GM12878 (cell line): ENCODE data around the gene MAGI2. TPM values are rescaled to one million over a fixed set of nuclear protein-coding genes. Genes with fewer than 3 reads are reported as not detected.

Source experiments
- ATAC-seq: fragments of 200-7000 bp; cut with Tn5 transposase; 3 replicates; pipeline ENCODE4 v1.9.1; 2020; ENCODE audit warnings: mild to moderate bottlenecking, moderate library complexity
- BruUV-seq: library from RNA; stranded (reverse); fragments of 400-500 nt; replicated peaks from 2 replicates; lab custom pipeline; 2021; lab: Mats Ljungman, UMichigan
- CTCF ChIA-PET: fragments of 300-600 bp; sonication (Branson Sonifier 250); formaldehyde crosslinking; extraction: SDS; loops from one replicate; lab custom pipeline; 2021; ENCODE audit warnings: inconsistent platforms; lab: Yijun Ruan, JAX
- POLR2A ChIA-PET: fragments of 350-600 bp; formaldehyde crosslinking; extraction: SDS; loops from one replicate; lab custom pipeline; 2021; ENCODE audit warnings: inconsistent platforms; lab: Charles Lee
- RAD21 ChIA-PET: fragments of 300-600 bp; sonication (Branson Sonifier 250); formaldehyde crosslinking; loops from one replicate; lab custom pipeline; 2023; ENCODE audit warnings: antibody characterized with exemption; ENCODE audit not compliant: unreplicated experiment; lab: Charles Lee
- SMC1A ChIA-PET: fragments of 300-600 bp; sonication (Branson Sonifier 250); formaldehyde crosslinking; loops from one replicate; lab custom pipeline; 2023; ENCODE audit not compliant: unreplicated experiment, uncharacterized antibody; lab: Charles Lee
- DNase-seq: peaks from one replicate; pipeline ENCODE4 v3.0.0-alpha.2; 2011; ENCODE audit warnings: low read depth, low spot score
- FAIRE-seq: peaks from 3 replicates; lab custom pipeline; 2011; peaks lifted over from hg19 to GRCh38; lab: Jason Lieb, UNC
- H2AFZ ChIP-seq: 2 replicates; pipeline ENCODE4 v1.6.0; 2011; ENCODE audit warnings: low read depth, low read length, control low read depth; ENCODE audit not compliant: control insufficient read depth
- H3K27ac ChIP-seq: 2 replicates; pipeline ENCODE4 v1.5.1; 2011; ENCODE audit warnings: control low read depth; ENCODE audit not compliant: control insufficient read depth, insufficient read depth
- H3K27me3 ChIP-seq, 2 experiments: replicated peaks in 1 of 2; 2 replicates each; pipeline versions ENCODE4 v1.6.0 to v1.6.1; 2011; ENCODE audit warnings: low read length in 1 of 2; ENCODE audit not compliant: control insufficient read depth in 2 of 2, insufficient read depth in 2 of 2
- H3K36me3 ChIP-seq, 2 experiments: 2 replicates each; pipeline ENCODE4 v1.5.1; 2011; ENCODE audit warnings: low read length in 1 of 2; ENCODE audit not compliant: control insufficient read depth in 2 of 2, insufficient read depth in 2 of 2
- H3K4me1 ChIP-seq: 2 replicates; pipeline ENCODE4 v1.6.1; 2011; ENCODE audit warnings: mild to moderate bottlenecking, low read length, moderate library complexity, mixed read lengths; ENCODE audit not compliant: control insufficient read depth, insufficient read depth
- H3K4me2 ChIP-seq: 2 replicates; pipeline ENCODE4 v1.6.0; 2011; ENCODE audit warnings: control low read depth; ENCODE audit not compliant: control insufficient read depth, insufficient read depth
- H3K4me3 ChIP-seq: fragments of 200-600 bp; sonication (generic); 2 replicates; pipeline ENCODE4 v1.5.1; 2016
- H3K79me2 ChIP-seq: 2 replicates; pipeline ENCODE4 v1.6.0; 2011; ENCODE audit warnings: low read length; ENCODE audit not compliant: control insufficient read depth, insufficient read depth
- H3K9ac ChIP-seq: 2 replicates; pipeline ENCODE4 v1.8.0; 2011; ENCODE audit warnings: low read length, control low read depth, mixed read lengths; ENCODE audit not compliant: control insufficient read depth, insufficient read depth
- H3K9me3 ChIP-seq: replicated peaks from 3 replicates; pipeline ENCODE4 v1.5.1; 2011; ENCODE audit warnings: mild to moderate bottlenecking, low read length; ENCODE audit not compliant: control insufficient read depth, insufficient read depth
- H4K20me1 ChIP-seq: 2 replicates; pipeline ENCODE4 v1.6.0; 2011; ENCODE audit not compliant: control insufficient read depth, insufficient read depth
- ATF7 ChIP-seq: fragments of 450-650 bp; IDR thresholded peaks from 2 replicates; pipeline ENCODE4 v1.6.1; 2016; ENCODE audit warnings: low read depth, mild to moderate bottlenecking
- DPF2 ChIP-seq: fragments of 450-650 bp; IDR thresholded peaks from 2 replicates; pipeline ENCODE4 v1.6.1; 2017; ENCODE audit warnings: mild to moderate bottlenecking
- EP300 ChIP-seq, 2 experiments: fragments of 150-350 bp in 1 of 2; IDR thresholded peaks; 2 replicates each; pipeline ENCODE4 v1.6.1; 2011 to 2012; ENCODE audit warnings: low read depth in 2 of 2, low read length in 2 of 2, borderline replicate concordance in 1 of 2, improper control_type of control experiment in 1 of 2, inconsistent platforms in 1 of 2; ENCODE audit not compliant: control insufficient read depth in 1 of 2
- GABPA ChIP-seq: IDR thresholded peaks from 2 replicates; pipeline ENCODE4 v1.6.1; 2014; ENCODE audit warnings: antibody characterized with exemption, low read depth, mild to moderate bottlenecking, inconsistent platforms
- HCFC1 ChIP-seq: fragments of 150-350 bp; IDR thresholded peaks from 2 replicates; pipeline ENCODE4 v1.6.1; 2014; ENCODE audit warnings: low read length
- MEF2A ChIP-seq: IDR thresholded peaks from 2 replicates; pipeline ENCODE4 v1.6.1; 2011; ENCODE audit warnings: low read depth, mild to moderate bottlenecking, low read length, moderate library complexity; ENCODE audit not compliant: insufficient read depth
- MTA3 ChIP-seq: IDR thresholded peaks from 2 replicates; pipeline ENCODE4 v1.6.1; 2012; ENCODE audit warnings: low read length, inconsistent platforms, borderline replicate concordance
- NFXL1 ChIP-seq: fragments of 450-650 bp; IDR thresholded peaks from 2 replicates; pipeline ENCODE4 v1.6.1; 2017; ENCODE audit warnings: antibody characterized with exemption, mild to moderate bottlenecking, borderline replicate concordance
- PAX5 ChIP-seq: IDR thresholded peaks from 2 replicates; pipeline ENCODE4 v1.6.1; 2011; ENCODE audit warnings: low read depth, low read length, borderline replicate concordance
- POLR2AphosphoS5 ChIP-seq: IDR thresholded peaks from 2 replicates; pipeline ENCODE4 v1.6.1; 2011; ENCODE audit warnings: mild to moderate bottlenecking, low read length, inconsistent platforms
- RCOR1 ChIP-seq: conservative IDR thresholded peaks from 2 replicates; pipeline ENCODE4 v1.6.1; 2012; ENCODE audit warnings: low read depth, low read length, improper control_type of control experiment
- SUPT20H ChIP-seq: IDR thresholded peaks from 2 replicates; pipeline ENCODE4 v1.6.1; 2011; ENCODE audit warnings: low read depth, mild to moderate bottlenecking, low read length, moderate library complexity, borderline replicate concordance; ENCODE audit not compliant: control insufficient read depth
- ZSCAN29 ChIP-seq: fragments of 450-650 bp; IDR thresholded peaks from 2 replicates; pipeline ENCODE4 v1.6.1; 2017; ENCODE audit warnings: mild to moderate bottlenecking, moderate library complexity
- ZZZ3 ChIP-seq: IDR thresholded peaks from 2 replicates; pipeline ENCODE4 v1.6.1; 2011; ENCODE audit warnings: low read depth; ENCODE audit not compliant: control insufficient read depth, insufficient read length
- WGBS: methylation state at CpG from one replicate; pipeline ENCODE4 v1.1.6; 2016; ENCODE audit warnings: low lambda C conversion rate; ENCODE audit not compliant: insufficient replicate concordance, insufficient coverage; ENCODE audit errors: missing lambda C conversion rate; 5-methylcytosine and 5-hydroxymethylcytosine counted together
- in situ Hi-C: fragments of 300-500 bp; cut with MboI; formaldehyde crosslinking; loops from 9 replicates; pipeline ENCODE4 v1.14.3; 2018; ENCODE audit warnings: mixed read lengths
- intact Hi-C: fragments of 100-400 bp; cut with micrococcal nuclease; formaldehyde crosslinking; loops from one replicate; pipeline ENCODE4 v1.14.2; 2022; ENCODE audit not compliant: unreplicated experiment
- polyA plus RNA-seq, 11 experiments: library from polyadenylated mRNA; depleted of rRNA in 4 of 11; unstranded in 6 of 11; stranded (reverse) in 5 of 11; fragments of >200 nt; fragmentation: Nextera tagmentation in 4 of 11; fragmentation: Illumina TruSeq in 1 of 11; extraction: Ambion mirVana in 4 of 11; extraction: Trizol in 1 of 11; gene quantifications; 1 replicate in 1 of 11; 2 replicates in 10 of 11; pipeline versions ENCODE4 v1.2.1 to v1.2.3, GENCODE V29; 2011 to 2016; ENCODE audit warnings: inconsistent platforms in 2 of 11, missing spikeins in 2 of 11, low read depth in 1 of 11
- total RNA-seq, 4 experiments: library from RNA; depleted of rRNA in 3 of 4; stranded (reverse); fragments of >200 nt in 3 of 4; fragmentation: Illumina TruSeq in 1 of 4; extraction: Trizol in 1 of 4; gene quantifications; 2 replicates each; pipeline versions ENCODE4 v1.2.1 to v1.2.3, GENCODE V29; 2013 to 2021
- TF ChIP-seq, protein P1 (sequence below): IDR thresholded peaks from 2 replicates; pipeline ENCODE4 v1.6.1; 2011; ENCODE audit warnings: borderline replicate concordance, low read depth, mild to moderate bottlenecking, moderate library complexity, mixed read lengths, low read length; ENCODE audit not compliant: insufficient read depth; ENCODE audit errors: extremely low read length
- TF ChIP-seq, protein P2 (sequence below): fragments of 450-650 bp; IDR thresholded peaks from 2 replicates; pipeline ENCODE4 v1.6.1; 2017; ENCODE audit warnings: low read depth, mild to moderate bottlenecking, moderate library complexity

Gene MAGI2
- total and polyA plus RNA-seq, 10 of the 15 experiments (the other 5 are each of a cell fraction or from before 2014, with no cell fraction given), result 0.01 to 0.31 (median 0.05) TPM; not detected in 2

DNA sequence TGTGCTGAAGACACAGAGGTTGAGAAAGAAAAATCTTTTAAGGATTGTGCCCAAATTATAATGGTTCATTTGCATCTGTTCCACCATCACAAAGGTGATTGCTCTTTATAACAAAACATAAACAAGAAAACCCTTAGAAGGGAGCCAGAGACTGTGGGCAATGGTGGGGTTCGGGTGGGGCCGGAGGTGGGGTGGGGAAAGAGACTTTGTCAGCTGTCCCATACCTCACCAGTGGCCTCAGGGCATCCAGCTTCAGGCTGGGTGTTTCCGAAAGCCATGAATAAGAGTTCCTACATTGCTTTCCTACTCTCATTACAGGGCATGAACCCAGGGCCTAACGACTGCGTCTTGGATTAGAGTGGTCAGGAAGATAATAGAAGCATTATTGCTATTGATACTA is 1427.0 kb downstream of the MAGI2 start:
- no peak overlapping the region for H3K4me2 ChIP-seq
- intact Hi-C loops, result no loop called here
- H4K20me1 ChIP-seq, result no peaks in the 10 kb centered on the region
- H2AFZ ChIP-seq, result no peak overlapping the region
- ChIA-PET SMC1A (interaction anchor here (3.4 kb wide), 1 partner anchor 15 kb away, joined by 15 read pairs; no protein-coding TSS in a partner anchor), CTCF (interaction anchor here (3.1 kb wide), 1 partner anchor 14 kb away, joined by 19 read pairs; no protein-coding TSS in a partner anchor), RAD21 (no interaction called here)
- H3K4me3 ChIP-seq, result no peak overlapping the region
- in situ Hi-C loops, result no loop called here
- ATAC-seq (no peak), DNase-seq (no peak), FAIRE-seq (no peak)
- H3K9ac ChIP-seq, result no peak overlapping the region
- no TSS peak for BruUV-seq
- H3K9me3 ChIP-seq, result no peaks in the 10 kb centered on the region
- 39% methylated on average over 5 of the region's 5 CpGs for WGBS
- no peak overlapping the region for H3K27ac ChIP-seq
- H3K79me2 ChIP-seq, result no peaks in the 10 kb centered on the region
- no peaks in the 10 kb centered on the region for H3K27me3 ChIP-seq
- H3K4me1 ChIP-seq, result no peaks in the 10 kb centered on the region
- TF ChIP-seq DPF2, result no peak
- no peak for TF ChIP-seq NFXL1
- no peak for TF ChIP-seq ZSCAN29
- TF ChIP-seq POLR2AphosphoS5, result no peak
- TF ChIP-seq MEF2A, result no peak
- TF ChIP-seq HCFC1, result no peak
- TF ChIP-seq, protein P1, sequence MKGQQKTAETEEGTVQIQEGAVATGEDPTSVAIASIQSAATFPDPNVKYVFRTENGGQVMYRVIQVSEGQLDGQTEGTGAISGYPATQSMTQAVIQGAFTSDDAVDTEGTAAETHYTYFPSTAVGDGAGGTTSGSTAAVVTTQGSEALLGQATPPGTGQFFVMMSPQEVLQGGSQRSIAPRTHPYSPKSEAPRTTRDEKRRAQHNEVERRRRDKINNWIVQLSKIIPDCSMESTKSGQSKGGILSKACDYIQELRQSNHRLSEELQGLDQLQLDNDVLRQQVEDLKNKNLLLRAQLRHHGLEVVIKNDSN, result no peak
- TF ChIP-seq, protein P2, sequence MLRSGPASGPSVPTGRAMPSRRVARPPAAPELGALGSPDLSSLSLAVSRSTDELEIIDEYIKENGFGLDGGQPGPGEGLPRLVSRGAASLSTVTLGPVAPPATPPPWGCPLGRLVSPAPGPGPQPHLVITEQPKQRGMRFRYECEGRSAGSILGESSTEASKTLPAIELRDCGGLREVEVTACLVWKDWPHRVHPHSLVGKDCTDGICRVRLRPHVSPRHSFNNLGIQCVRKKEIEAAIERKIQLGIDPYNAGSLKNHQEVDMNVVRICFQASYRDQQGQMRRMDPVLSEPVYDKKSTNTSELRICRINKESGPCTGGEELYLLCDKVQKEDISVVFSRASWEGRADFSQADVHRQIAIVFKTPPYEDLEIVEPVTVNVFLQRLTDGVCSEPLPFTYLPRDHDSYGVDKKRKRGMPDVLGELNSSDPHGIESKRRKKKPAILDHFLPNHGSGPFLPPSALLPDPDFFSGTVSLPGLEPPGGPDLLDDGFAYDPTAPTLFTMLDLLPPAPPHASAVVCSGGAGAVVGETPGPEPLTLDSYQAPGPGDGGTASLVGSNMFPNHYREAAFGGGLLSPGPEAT, result no peak
- TF ChIP-seq GABPA, result no peak
- no peak for TF ChIP-seq EP300 (IDR thresholded peaks at IDR 0.05; ENCODE audit: borderline replicate concordance in 1 of 2, control insufficient read depth in 1 of 2, low read depth in 2 of 2, low read length in 2 of 2)
- TF ChIP-seq ZZZ3, result no peak
- no peak for TF ChIP-seq ATF7
- no peak for TF ChIP-seq SUPT20H
- TF ChIP-seq PAX5, result no peak
- TF ChIP-seq RCOR1, result no peak
- no peak for TF ChIP-seq MTA3
- TF ChIP-seq, all 136 proteins: peak for 0
- POLR2A ChIA-PET, result no interaction called here
- H3K36me3 ChIP-seq, result no peaks in the 10 kb centered on the region
